HepG2 (cell line): Measurements from ENCODE around the gene HELZ. TPM values are rescaled to one million over a fixed set of nuclear protein-coding genes. Genes with fewer than 3 reads are reported as not detected.

ENCODE experiments used
- ATAC-seq: fragments of 200-7000 bp; cut with Tn5 transposase; 3 replicates; pipeline ENCODE4 v1.9.1; 2020; ENCODE audit warnings: mild to moderate bottlenecking, moderate library complexity
- BruUV-seq: library from RNA; stranded (reverse); fragments of 400-500 nt; replicated peaks from 2 replicates; lab custom pipeline; 2021; lab: Mats Ljungman, UMichigan
- CTCF ChIA-PET: fragments of 300-600 bp; formaldehyde crosslinking; extraction: SDS; loops from one replicate; lab custom pipeline; 2021; ENCODE audit warnings: low total read pairs, inconsistent platforms, low intra/inter-chr PET ratio; lab: Yijun Ruan, JAX
- POLR2A ChIA-PET: fragments of 350-600 bp; sonication (Branson Sonifier 250); formaldehyde crosslinking; loops from one replicate; lab custom pipeline; 2020; ENCODE audit warnings: antibody characterized with exemption, inconsistent platforms; lab: Yijun Ruan, JAX
- DNase-seq: peaks from one replicate; pipeline ENCODE4 v3.0.0-alpha.2; 2015; ENCODE audit warnings: low spot score
- FAIRE-seq: peaks from 3 replicates; lab custom pipeline; 2011; peaks lifted over from hg19 to GRCh38; lab: Jason Lieb, UNC
- H2AFZ ChIP-seq: one replicate; pipeline ENCODE4 v1.6.1; 2011; ENCODE audit warnings: low read length, inconsistent platforms
- H3K27ac ChIP-seq: fragments of 300-600 bp; 3 replicates; pipeline ENCODE4 v1.8.0; 2011; ENCODE audit warnings: mixed run types, mild to moderate bottlenecking, mixed read lengths, low read length, inconsistent platforms; ENCODE audit not compliant: insufficient read depth; ENCODE audit errors: extremely low read length
- H3K27me3 ChIP-seq, 2 experiments: fragments of 200-600 bp in 1 of 2; 2 replicates in 1 of 2; 3 replicates in 1 of 2; pipeline versions ENCODE4 v1.6.0 to v1.8.0; 2011; ENCODE audit warnings: low read length in 2 of 2, mild to moderate bottlenecking in 2 of 2, moderate library complexity in 2 of 2, inconsistent platforms in 1 of 2; ENCODE audit not compliant: insufficient read depth in 2 of 2, control insufficient read depth in 1 of 2
- H3K36me3 ChIP-seq, 2 experiments: fragments of 200-600 bp in 1 of 2; replicated peaks in 1 of 2; 2 replicates in 1 of 2; 3 replicates in 1 of 2; pipeline versions ENCODE4 v1.5.1 to v1.8.0; 2011; ENCODE audit warnings: low read length in 2 of 2, inconsistent platforms in 1 of 2; ENCODE audit not compliant: insufficient read depth in 2 of 2, control insufficient read depth in 1 of 2
- H3K4me1 ChIP-seq: 2 replicates; pipeline ENCODE4 v1.5.1; 2012; ENCODE audit warnings: low read length, inconsistent platforms; ENCODE audit not compliant: insufficient read depth
- H3K4me2 ChIP-seq: 2 replicates; pipeline ENCODE4 v1.6.0; 2011; ENCODE audit warnings: low read depth, low read length, inconsistent platforms
- H3K4me3 ChIP-seq, 3 experiments: fragments of 200-600 bp in 1 of 3; sonication (generic), shearing (Covaris generic) in 1 of 3; replicated peaks in 1 of 3; 2 replicates each; pipeline ENCODE4 v1.5.1; 2011 to 2016; ENCODE audit warnings: low read length in 3 of 3, inconsistent platforms in 2 of 3, low read depth in 2 of 3, mild to moderate bottlenecking in 2 of 3, control low read depth in 1 of 3, mixed read lengths in 1 of 3; ENCODE audit not compliant: insufficient read depth in 1 of 3
- H3K79me2 ChIP-seq: one replicate; pipeline ENCODE4 v1.6.1; 2011; ENCODE audit warnings: low read length, inconsistent platforms; ENCODE audit not compliant: insufficient read depth
- H3K9ac ChIP-seq: 2 replicates; pipeline ENCODE4 v1.6.0; 2011; ENCODE audit warnings: mild to moderate bottlenecking, low read depth, low read length, inconsistent platforms; ENCODE audit not compliant: insufficient read depth
- H3K9me3 ChIP-seq: 2 replicates; pipeline ENCODE4 v1.5.1; 2012; ENCODE audit warnings: mild to moderate bottlenecking, low read length
- H4K20me1 ChIP-seq: 2 replicates; pipeline ENCODE4 v1.6.0; 2011; ENCODE audit warnings: inconsistent platforms, mild to moderate bottlenecking, low read length, moderate library complexity; ENCODE audit not compliant: insufficient read depth
- NFAT5 ChIP-seq: sonication (generic); formaldehyde crosslinking; IDR thresholded peaks from 2 replicates; pipeline ENCODE4 v1.4.0; 2020; ENCODE audit warnings: missing genetic modification reagents
- ZNF121 ChIP-seq: sonication (generic); formaldehyde crosslinking; IDR thresholded peaks from 2 replicates; pipeline ENCODE4 v1.5.0; 2020; ENCODE audit warnings: mild to moderate bottlenecking, missing genetic modification reagents
- ZNF34 ChIP-seq: sonication (generic); formaldehyde crosslinking; IDR thresholded peaks from 2 replicates; pipeline ENCODE4 v1.4.0; 2020; ENCODE audit warnings: mild to moderate bottlenecking, missing genetic modification reagents, borderline replicate concordance
- WGBS: methylation state at CpG from one replicate; pipeline ENCODE4 v1.1.6; 2017; ENCODE audit warnings: low lambda C conversion rate; 5-methylcytosine and 5-hydroxymethylcytosine counted together
- in situ Hi-C: cut with HindIII; loops from 2 replicates; pipeline ENCODE4 v1.10.0; 2017; ENCODE audit warnings: low pct_unique_long_range_greater_than_20kb; ENCODE audit not compliant: extremely low pct_ligation_motif_present
- intact Hi-C: fragments of 100-400 bp; cut with micrococcal nuclease; formaldehyde crosslinking; loops from one replicate; pipeline ENCODE4 v1.10.0; 2022; ENCODE audit not compliant: unreplicated experiment
- polyA plus RNA-seq, 8 experiments: library from polyadenylated mRNA; depleted of rRNA in 3 of 8; stranded (reverse) in 7 of 8; unstranded in 1 of 8; fragments of >200 nt; fragmentation: Illumina TruSeq in 4 of 8; extraction: Trizol in 4 of 8; gene quantifications; 2 replicates each; pipeline versions ENCODE4 v1.2.1 to v1.2.3, GENCODE V29; 2011 to 2016; ENCODE audit warnings: low read depth in 4 of 8, missing spikeins in 1 of 8, mixed read lengths in 1 of 8; ENCODE audit not compliant: insufficient read depth in 1 of 8
- total RNA-seq, 5 experiments: library from RNA; depleted of rRNA; stranded (reverse); fragments of >200 nt; fragmentation: Illumina TruSeq; extraction: Trizol; gene quantifications; 2 replicates each; pipeline ENCODE4 v1.2.3, GENCODE V29; 2016; ENCODE audit warnings: low read depth in 1 of 5
- TF ChIP-seq, protein P1 (sequence below): IDR thresholded peaks from 2 replicates; pipeline ENCODE4 v1.6.1; 2016
- TF ChIP-seq, protein P2 (sequence below): sonication (generic); formaldehyde crosslinking; IDR thresholded peaks from 2 replicates; pipeline ENCODE4 v1.5.0; 2020; ENCODE audit warnings: mild to moderate bottlenecking, missing genetic modification reagents
- TF ChIP-seq, protein P3 (sequence below): sonication (generic); formaldehyde crosslinking; conservative IDR thresholded peaks from 2 replicates; pipeline ENCODE4 v1.4.0; 2020; ENCODE audit warnings: missing genetic modification reagents

HELZ gene
- total and polyA plus RNA-seq, 2 of the 13 experiments (the other 11 are each of a cell fraction or from before 2014, with no cell fraction given) = 35.3 to 52.4 TPM

- TF ChIP-seq, protein P1, sequence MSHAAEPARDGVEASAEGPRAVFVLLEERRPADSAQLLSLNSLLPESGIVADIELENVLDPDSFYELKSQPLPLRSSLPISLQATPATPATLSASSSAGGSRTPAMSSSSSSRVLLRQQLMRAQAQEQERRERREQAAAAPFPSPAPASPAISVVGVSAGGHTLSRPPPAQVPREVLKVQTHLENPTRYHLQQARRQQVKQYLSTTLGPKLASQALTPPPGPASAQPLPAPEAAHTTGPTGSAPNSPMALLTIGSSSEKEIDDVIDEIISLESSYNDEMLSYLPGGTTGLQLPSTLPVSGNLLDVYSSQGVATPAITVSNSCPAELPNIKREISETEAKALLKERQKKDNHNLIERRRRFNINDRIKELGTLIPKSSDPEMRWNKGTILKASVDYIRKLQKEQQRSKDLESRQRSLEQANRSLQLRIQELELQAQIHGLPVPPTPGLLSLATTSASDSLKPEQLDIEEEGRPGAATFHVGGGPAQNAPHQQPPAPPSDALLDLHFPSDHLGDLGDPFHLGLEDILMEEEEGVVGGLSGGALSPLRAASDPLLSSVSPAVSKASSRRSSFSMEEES = no peak
- TF ChIP-seq NFAT5 (CRISPR knock-in tag) (no peak), ZNF34 (CRISPR knock-in tag) (no peak)
- TF ChIP-seq, all 625 proteins: peak for 6
Measured at GRCh38 chr17:67290711-67291291, 45.8 kb upstream of the HELZ start (continued).

- no peak overlapping the region for H3K9ac ChIP-seq
- no peak for FAIRE-seq
- no peaks in the 10 kb centered on the region; a peak in 1 of 5 replicates for H3K27me3 ChIP-seq
- 48% methylated on average over 3 of the region's 3 CpGs for WGBS
- H3K36me3 ChIP-seq = no peaks in the 10 kb centered on the region
- intact Hi-C loops (no loop called here), in situ Hi-C loops (no loop called here)
- no peak for DNase-seq
- no peak overlapping the region for H2AFZ ChIP-seq
- ChIA-PET CTCF (no interaction called here), POLR2A (interaction anchor here (0.6 kb wide), 1 partner anchor 43 kb away, joined by 3 read pairs; no protein-coding TSS in a partner anchor)
- no peaks in the 10 kb centered on the region for H3K79me2 ChIP-seq
- H3K4me1 ChIP-seq = peaks cover 17% of the 10 kb centered on the region
- no peaks in the 10 kb centered on the region for H4K20me1 ChIP-seq
- ATAC-seq = no peak
- H3K4me3 ChIP-seq = no peak overlapping the region
- no TSS peak for BruUV-seq
- no peaks in the 10 kb centered on the region for H3K9me3 ChIP-seq
- H3K4me2 ChIP-seq = no peak overlapping the region
- no peak overlapping the region for H3K27ac ChIP-seq
- TF ChIP-seq ZNF121 (CRISPR knock-in tag) = peak; percentile 73
- TF ChIP-seq, protein P2, sequence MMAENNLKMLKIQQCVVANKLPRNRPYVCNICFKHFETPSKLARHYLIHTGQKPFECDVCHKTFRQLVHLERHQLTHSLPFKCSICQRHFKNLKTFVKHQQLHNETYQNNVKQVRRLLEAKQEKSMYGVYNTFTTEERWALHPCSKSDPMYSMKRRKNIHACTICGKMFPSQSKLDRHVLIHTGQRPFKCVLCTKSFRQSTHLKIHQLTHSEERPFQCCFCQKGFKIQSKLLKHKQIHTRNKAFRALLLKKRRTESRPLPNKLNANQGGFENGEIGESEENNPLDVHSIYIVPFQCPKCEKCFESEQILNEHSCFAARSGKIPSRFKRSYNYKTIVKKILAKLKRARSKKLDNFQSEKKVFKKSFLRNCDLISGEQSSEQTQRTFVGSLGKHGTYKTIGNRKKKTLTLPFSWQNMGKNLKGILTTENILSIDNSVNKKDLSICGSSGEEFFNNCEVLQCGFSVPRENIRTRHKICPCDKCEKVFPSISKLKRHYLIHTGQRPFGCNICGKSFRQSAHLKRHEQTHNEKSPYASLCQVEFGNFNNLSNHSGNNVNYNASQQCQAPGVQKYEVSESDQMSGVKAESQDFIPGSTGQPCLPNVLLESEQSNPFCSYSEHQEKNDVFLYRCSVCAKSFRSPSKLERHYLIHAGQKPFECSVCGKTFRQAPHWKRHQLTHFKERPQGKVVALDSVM = peak; percentile 60; the same call in 1 of the 2 replicates
- TF ChIP-seq, protein P3, sequence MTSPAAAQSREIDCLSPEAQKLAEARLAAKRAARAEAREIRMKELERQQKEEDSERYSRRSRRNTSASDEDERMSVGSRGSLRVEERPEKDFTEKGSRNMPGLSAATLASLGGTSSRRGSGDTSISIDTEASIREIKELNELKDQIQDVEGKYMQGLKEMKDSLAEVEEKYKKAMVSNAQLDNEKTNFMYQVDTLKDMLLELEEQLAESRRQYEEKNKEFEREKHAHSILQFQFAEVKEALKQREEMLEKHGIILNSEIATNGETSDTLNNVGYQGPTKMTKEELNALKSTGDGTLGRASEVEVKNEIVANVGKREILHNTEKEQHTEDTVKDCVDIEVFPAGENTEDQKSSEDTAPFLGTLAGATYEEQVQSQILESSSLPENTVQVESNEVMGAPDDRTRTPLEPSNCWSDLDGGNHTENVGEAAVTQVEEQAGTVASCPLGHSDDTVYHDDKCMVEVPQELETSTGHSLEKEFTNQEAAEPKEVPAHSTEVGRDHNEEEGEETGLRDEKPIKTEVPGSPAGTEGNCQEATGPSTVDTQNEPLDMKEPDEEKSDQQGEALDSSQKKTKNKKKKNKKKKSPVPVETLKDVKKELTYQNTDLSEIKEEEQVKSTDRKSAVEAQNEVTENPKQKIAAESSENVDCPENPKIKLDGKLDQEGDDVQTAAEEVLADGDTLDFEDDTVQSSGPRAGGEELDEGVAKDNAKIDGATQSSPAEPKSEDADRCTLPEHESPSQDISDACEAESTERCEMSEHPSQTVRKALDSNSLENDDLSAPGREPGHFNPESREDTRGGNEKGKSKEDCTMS (CRISPR knock-in tag) = no peak
Measured at GRCh38 chr17:67290244-67290643, 45.2 kb upstream of the HELZ start.
